GM18858 (cell line): ENCODE data around the gene CDH5.
"Not testable (repeated sequence)": the region's sequence is repeated elsewhere in the genome, so short reads cannot be mapped to it uniquely, and the experiment has no call there.

ENCODE experiments used
- ATAC-seq: cut with Tn5 transposase; IDR thresholded peaks from one replicate; pipeline ENCODE4 v1.9.1; 2021; ENCODE audit not compliant: unreplicated experiment

The CDH5 gene, protein sequence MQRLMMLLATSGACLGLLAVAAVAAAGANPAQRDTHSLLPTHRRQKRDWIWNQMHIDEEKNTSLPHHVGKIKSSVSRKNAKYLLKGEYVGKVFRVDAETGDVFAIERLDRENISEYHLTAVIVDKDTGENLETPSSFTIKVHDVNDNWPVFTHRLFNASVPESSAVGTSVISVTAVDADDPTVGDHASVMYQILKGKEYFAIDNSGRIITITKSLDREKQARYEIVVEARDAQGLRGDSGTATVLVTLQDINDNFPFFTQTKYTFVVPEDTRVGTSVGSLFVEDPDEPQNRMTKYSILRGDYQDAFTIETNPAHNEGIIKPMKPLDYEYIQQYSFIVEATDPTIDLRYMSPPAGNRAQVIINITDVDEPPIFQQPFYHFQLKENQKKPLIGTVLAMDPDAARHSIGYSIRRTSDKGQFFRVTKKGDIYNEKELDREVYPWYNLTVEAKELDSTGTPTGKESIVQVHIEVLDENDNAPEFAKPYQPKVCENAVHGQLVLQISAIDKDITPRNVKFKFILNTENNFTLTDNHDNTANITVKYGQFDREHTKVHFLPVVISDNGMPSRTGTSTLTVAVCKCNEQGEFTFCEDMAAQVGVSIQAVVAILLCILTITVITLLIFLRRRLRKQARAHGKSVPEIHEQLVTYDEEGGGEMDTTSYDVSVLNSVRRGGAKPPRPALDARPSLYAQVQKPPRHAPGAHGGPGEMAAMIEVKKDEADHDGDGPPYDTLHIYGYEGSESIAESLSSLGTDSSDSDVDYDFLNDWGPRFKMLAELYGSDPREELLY

DNA sequence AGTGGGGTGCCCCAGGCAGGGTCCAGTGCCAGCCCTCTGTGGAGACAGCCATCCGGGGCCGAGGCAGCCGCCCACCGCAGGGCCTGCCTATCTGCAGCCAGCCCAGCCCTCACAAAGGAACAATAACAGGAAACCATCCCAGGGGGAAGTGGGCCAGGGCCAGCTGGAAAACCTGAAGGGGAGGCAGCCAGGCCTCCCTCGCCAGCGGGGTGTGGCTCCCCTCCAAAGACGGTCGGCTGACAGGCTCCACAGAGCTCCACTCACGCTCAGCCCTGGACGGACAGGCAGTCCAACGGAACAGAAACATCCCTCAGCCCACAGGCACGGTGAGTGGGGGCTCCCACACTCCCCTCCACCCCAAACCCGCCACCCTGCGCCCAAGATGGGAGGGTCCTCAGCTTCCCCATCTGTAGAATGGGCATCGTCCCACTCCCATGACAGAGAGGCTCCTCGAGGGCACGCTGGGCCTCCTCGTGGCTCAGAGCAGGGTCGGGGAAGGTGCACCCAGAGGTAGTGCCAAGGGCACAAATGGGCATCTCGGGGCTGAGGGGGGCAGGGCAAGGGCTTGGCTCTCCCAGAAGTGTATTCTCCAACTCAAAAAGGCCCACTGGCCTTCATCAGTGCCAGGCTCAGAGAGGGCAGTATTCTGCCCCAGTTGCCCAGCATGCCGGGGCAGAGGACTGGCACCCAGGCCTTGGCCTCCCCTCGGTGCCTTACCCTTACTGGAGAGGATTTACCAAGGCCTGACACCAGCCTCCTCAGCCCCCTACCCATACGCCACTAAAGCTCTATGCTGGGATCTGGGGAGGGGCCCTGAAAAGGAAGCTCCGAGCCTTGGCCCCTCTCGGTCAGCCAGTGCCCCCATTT is at the start of gene CDH5:
TSS of gene CDH5 (plus strand) at position 259 of the 867 bp plus-strand sequence. CDS start 12,647 bp downstream, outside the sequence.
- no peak for ATAC-seq

DNA sequence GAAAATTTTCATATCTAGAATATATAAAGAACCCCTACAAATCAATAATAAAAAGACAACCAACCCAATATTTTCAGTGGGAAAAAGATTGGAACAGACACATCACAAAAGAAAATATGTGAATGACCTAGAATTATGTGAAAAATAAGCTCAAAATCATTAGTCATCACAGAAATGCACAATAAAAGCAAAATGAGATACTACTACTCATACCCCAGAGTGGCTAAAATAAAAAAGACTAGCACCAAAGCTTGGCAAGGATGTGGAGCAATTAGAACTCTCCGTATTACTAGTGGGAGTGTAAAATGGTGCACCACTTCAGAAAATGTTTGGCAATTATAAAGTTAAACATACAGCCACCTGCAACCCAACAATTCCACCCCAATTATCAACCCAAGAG is 48.0 kb upstream of the CDH5 start:
- no peak for ATAC-seq

DNA sequence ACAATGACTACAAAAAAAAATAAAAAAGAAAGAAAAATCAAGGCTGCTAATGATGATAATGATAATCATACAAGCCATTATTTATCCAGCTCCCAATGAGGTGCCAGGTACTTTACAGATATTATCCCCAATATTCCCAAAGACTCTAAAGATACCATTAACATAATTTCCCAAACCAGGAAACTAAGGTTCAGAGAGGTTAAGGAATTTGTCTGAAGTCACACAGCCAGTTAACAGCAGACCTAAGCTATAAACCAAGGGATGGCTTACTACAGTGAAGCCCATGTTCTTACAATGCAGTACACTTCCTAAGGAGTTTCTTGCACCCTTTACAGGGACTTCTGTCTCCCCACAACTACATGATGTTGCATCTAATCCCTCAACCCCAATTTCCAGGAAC is 45.7 kb upstream of the CDH5 start:
- ATAC-seq = no peak

DNA sequence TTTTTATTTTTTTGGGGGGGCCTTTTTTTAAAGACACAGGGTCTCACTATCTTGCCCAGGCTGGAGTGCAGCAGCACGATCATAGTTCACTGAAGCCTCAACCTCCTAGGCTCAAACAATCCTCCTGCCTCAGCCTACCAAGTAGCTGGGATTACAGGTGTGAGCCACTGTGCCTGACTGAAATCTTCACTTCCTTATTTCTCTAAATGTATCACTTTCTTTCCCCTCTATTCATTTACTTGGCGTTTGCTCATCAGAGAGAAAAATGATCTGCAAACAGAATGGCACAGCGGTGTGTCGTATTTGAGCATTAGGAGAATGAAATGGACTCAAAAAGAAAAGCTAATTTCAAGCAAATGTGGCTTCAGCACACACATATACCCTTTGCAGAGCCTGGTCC is 44.3 kb upstream of the CDH5 start:
- no peak for ATAC-seq

DNA sequence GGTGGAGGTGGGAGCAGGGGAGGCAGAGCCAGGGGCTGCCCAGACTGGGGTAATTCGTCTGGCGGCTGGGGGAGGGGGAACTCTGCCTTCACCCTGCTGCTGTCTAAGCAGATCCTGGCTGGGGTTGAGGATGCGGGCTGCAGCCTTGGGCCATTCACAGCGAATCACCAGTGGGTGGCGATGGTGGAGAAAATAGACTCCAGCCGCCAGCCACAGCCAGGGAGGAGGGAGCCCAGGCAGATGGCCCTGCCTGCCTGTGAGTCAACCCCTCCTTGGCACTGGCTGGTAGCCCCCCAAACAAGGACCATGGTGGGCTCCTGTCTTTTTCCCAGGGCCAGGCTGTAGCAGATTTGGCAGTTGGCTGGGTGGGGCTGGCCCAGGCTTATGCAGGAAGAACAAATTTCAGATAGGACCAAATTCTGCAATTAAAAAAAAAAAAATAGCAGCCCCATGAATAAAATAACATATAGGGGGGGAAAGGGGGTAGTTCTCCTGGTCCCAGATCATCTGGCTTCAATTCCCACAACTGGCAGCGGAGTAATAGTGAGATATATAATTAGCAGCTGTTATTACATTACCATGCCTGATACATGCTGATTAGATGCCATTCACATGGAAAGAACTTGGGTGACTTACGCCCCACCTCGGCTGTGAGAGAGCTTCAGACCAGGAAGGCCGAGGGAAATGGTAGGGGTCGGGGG is 41.5 kb upstream of the CDH5 start:
- ATAC-seq = no peak

DNA sequence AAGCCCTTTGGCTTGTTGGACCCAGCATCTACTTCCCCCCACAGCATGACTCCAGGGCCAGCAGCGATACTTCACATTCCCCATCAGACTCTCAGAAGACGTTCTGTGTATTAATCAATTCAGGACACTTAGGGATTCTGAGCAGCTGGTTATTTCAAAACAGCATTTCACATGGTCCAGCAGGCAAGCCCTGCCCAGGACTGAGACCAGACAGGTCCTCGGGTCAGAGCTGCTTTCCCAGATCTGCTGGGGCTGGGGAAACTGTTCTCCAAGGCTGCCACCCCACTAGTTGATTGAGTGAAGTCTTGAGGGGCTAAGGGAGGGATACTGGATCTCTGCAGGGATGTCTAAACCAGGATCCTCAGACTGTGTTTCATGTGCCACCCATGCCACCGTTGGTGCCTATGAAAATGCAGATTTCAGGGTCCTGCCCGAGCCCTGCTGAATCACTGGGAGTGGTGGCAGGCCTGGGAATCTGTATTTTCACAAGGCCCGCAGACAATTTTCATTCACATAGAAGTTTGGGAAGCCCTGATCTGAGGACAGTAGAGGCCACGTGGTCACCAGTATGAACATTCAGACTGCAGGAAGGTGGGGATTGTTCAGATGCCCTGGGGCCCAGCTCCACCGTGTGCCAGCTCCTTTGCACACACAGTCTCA is 40.6 kb upstream of the CDH5 start:
- ATAC-seq = no peak

DNA sequence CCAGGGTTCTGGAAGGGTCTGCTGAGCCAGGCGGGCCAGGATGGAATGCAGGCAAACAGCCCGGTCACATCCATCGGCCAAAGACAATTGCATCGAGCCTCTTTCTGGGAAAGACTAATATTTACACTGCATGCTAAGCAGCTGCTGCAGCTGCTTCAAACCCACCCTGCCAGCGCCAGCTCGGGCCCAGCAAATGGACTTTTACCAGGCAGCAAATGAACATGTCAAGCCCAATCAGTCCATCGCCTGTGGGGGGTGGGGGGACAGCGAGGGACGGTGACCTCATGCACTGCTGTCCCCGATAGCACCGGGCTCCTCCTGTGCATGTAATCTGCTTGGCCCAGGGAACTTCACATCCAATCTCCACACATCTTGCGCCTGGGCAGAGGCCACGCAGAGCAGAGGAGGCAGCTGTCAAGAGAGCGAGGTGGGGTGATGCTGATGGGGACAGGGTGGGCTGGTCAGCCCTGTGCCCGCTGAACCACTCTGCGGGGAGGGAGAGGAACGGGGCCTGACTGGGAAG is 39.4 kb upstream of the CDH5 start:
- ATAC-seq = no peak

DNA sequence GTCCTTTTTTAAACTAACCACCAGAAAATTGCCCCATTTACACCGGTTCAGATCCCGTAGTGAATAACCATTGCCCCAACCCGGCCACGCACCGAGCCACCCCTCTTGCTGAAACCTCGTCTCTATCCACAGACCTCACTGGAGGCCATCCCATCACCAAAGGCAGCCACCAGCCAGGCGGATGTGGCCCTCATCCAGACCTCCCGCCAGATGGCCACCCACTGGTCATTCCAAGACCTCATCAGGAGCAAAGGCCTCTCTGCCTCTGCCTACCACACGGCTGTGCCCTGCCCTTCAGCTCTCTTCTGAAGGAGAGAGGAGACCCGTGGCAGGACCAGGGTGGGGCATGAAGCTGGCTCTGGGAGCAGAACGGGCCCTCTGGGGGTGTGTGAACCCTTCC is 38.2 kb upstream of the CDH5 start:
- ATAC-seq = no peak

DNA sequence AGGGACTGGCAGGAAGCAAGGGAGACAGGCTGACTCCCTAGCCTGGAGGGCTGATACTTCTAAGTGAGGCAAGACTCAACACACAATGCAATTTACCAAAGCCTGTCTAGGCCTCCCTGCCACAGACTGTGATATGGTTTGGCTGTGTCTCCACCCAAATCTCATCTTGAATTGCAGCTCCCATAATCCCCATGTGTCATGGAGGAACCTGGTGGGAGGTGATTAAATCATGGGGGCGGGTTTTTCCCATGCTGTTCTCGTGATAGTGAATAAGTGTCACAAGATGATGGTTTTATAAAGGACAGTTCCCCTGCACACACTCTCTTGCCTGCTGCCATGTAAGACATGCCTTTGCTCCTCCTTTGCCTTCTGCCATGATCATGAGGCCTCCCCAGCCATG is 35.0 kb upstream of the CDH5 start:
- ATAC-seq = not testable (repeated sequence)

DNA sequence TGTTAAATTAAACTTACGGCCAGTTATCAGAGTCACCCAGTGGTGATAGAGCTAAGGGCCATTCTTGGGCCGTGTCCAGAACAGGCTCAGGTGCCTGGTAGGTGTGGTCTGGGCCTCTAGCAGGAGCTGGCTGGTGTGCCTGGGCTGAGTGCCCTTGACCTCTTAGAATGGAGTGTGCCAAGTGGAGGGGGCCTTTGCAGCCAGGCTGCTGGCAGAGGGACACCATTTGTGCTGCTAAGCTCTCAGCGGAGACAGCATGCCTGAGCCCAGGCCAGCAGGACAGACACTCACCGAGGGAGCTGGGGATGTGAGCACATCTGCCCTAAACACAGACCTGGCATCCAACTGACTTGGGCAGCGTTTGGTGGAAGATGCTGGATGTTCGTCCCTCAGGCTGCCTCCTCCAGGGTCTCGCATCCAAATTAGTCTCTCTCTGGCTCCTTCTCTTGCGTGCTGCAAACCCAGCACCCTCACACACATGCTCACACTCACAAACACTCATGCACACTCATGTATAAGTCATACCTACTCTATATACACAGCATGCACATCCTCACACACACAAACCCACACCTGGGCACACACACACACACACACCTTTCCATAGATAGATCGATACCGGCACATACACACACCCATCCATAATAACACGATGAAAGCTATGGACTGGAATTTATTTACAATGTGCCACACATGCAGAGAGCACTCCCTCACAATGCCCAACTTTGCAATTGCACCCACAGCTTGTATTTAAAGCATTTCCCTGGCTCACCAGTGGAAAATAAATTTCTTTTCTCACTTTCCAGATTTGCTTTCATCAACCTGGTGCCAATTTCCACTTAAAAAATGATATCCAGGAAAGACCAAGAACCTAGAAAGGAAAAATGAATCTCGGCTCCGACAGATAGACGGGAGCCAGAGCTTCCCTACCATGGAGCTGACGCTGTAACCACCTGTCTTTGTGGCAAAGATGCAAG is 33.6 kb upstream of the CDH5 start:
- no peak for ATAC-seq

DNA sequence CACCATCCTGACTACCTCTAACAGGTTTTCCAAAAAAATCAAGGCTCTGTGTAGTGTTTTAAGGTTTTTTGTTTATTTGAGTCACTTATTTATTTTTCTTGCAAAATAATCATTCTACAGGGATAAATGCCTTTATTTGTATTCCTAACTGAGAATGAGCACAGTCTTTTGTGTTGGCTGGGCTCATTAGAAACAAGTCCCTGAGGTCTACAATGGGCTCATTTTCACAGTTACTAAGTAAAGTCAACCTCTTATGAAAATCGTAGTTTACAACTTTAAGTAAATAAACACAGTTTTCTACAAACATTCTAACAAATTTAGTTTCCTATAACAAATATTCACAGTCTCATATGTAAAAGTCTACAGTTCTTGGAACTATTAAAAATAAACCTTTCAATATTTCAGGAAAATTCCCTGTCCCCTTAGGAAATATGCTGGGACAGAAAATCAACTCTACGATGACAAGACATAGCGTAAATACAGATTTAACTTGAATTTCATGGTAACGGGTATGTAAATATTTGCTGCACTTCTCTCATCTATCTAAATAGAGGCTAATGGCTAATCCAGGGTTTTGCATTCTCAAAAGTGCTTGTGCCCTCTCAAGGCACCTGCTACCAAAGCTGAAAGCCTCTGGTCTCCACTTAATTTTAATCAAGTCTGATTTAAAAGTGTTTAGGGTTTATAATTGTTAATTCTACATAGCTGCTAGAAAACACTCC is 31.5 kb upstream of the CDH5 start:
- no peak for ATAC-seq

DNA sequence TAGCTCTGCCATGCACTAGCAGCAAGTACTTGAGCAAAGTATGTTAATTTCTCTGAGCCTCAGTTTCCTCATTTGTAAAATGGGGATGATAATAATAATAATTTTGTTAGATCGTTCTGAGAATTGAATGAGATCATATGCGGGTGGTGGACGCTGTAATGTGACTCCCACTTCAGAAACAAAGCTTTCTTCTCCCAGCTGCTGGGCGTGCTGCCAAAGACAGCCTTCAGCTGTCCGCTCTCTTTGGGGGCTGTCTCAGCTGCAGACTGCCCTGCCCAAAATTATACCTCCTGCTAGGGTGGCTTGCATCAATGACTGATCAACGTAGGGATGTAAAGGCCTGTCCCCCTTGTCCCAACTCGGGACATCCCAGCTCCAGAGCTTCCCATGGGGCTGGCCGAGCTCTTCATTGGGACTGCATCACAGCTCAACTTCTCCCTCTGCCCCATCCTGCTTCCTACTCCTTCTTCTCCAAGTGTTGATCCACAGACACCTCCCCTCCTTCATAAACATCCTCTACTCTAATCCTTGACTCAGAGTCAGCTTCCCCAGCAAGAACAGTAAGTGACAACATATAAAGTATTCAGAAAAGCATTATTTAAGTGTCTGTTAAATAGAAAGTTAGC is 30.7 kb upstream of the CDH5 start:
- no peak for ATAC-seq

DNA sequence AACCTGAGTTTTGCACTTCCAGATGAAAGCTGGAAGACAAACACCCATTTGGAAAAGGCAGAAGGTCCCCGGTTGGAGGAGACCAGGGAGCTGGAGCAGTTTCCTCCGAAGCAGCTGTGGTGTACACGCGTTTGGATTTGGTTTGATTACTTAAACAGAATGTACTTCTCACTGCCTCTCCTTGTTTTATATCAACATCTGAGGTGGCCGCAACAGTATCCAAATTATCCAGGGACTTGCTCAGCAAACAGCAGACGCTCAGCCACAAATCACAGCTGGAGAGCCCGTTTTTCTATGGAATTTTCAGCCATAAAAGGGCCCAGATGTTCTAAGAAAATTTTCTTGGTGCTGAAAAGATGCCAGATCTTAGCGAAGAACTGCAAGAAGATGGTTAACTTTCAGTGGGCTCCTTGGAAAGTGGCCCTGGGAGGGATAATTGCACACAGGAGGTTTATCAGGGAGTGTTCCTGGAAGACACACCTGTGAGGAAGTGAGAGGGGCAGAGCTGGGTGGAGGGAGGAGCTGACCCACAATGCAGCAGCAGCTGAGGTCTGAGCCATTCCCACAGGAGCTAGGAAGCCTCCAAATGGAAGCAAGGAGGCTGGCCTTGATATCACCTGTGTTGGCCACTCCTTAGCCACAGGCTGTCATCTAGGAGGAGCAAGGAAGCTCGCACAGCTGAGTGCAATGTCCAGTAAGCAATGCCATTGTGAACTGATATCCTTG is 28.9 kb upstream of the CDH5 start:
- ATAC-seq = no peak

DNA sequence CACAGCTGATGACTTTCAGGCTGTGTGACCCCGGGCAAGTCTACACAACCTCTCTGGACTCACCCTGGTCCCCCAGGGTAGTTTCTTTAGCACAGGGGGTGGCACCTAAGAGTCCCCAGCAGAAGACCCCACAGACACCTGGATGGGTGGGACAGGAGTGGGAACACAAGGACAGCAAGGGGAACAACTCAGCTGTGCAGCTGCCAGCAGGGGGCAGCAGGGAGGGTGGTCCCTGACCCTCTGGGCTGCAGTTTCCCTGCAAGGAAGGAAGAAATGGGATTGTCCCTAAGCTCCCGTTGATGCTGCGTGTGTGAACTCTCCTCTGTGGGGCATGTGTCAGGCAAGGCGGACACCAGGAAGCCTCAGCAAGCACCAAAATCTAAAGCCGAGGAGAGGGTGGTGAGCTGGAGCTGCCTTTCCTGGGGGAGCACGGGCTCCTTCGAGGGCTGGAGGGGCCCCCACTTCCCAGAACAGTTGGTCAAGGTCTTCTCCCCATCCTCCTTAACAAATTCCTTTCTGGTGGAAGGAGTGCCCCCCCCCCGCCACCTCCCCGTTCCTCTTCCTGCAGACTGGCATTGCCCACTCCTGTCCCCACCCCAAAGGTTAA is 24.1 kb upstream of the CDH5 start:
- ATAC-seq = no peak

DNA sequence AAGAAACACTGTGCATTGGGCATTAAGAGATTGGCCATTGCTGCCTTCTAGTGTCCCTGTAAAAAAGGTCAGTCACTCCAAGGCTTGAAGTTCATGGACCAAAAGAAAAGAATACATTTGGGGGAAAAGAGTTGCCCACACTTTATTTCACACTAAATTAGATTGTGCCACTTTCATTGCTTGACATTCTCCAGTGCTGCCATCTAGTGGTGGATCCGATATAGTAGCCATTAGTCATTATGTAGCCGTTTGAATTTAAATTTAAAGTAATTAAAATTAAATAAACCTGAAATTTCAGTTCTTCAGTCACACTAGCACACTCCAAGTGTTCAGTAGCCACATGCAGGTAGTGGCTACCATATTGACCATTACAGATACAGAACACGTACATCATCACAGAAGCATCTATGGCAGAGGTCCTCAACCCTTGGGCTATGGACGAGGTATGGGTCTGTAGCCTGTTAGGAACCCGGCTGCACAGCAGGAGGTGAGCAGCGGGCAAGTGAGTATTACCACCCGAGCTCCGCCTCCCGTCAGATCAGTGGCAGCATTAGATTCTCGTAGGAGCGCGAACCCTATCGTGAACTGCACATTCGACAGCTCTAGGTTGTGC is 21.9 kb upstream of the CDH5 start:
- ATAC-seq = no peak

DNA sequence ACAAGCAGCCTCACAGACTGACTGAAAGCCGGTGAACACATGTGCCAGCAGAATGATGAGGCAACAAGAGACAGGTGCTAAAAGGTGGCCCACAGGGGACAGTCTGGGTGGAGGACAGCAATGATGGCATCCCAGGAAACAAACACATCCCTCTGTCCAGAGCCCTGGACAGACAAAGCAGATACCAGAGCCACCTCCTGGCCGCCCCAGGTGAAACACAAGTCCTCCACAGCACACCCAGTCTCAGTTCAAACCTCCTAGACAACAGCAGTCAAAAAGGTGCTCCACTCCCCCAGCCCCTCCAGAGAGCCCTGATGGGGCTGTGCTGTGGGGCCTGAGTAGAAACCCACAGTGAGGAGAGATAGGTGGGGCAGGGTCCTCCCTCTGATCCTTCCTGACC is 20.3 kb upstream of the CDH5 start:
- ATAC-seq = no peak
